ENCODE measurements around the gene TIMP2.

TIMP2 gene

DNA sequence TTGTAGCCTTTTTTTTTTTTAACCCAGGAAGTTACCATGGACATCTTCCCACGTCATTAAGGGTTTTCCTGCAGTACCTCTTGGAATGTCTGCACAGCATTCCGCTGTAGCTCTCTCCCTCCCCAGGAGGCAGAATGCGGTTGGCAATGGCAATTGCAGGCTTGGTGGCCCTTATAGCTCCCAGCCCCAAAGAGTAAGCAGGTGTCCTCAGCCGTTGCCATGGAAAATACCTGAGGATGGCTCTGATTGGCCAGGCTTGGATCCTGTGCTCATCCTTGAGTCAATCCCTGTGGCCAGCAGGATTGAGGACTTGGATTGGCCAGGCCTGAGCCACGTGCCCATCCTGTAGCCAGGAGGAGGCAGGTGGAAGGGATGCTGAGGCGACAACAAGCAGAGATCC, 15.5 kb upstream of the TIMP2 start:
- no peaks in the 10 kb centered on the region for H3K9me3 ChIP-seq (ENCODE audit: control insufficient read depth in 1 of 2, low read length in 2 of 2)
- no peaks in the 10 kb centered on the region for H3K36me3 ChIP-seq (ENCODE audit: control insufficient read depth in 1 of 2, insufficient read depth in 2 of 2, low read length in 2 of 2)
- H3K27me3 ChIP-seq (ENCODE audit: low read depth, low read length): no peaks in the 10 kb centered on the region
- H3K4me3 ChIP-seq (ENCODE audit: low read depth in 1 of 2, low read length in 2 of 2): no peak overlapping the region
- H3K4me1 ChIP-seq (ENCODE audit: control insufficient read depth in 1 of 2, insufficient read depth in 2 of 2, low read length in 2 of 2): peaks cover 0 to 3% of the 10 kb centered on the region in 2 donors
- H3K27ac ChIP-seq (ENCODE audit: low read length): no peak overlapping the region

- Histone ChIP-seq H3K27ac (ENCODE audit: low read length) (no peak overlapping the region), H3K4me3 (ENCODE audit: low read depth in 1 of 2, low read length in 2 of 2) (no peak overlapping the region), H3K27me3 (ENCODE audit: low read depth, low read length) (no peaks in the 10 kb centered on the region), H3K9me3 (ENCODE audit: control insufficient read depth in 1 of 2, low read length in 2 of 2) (no peaks in the 10 kb centered on the region), H3K36me3 (ENCODE audit: control insufficient read depth in 1 of 2, insufficient read depth in 2 of 2, low read length in 2 of 2) (no peaks in the 10 kb centered on the region), H3K4me1 (ENCODE audit: control insufficient read depth in 1 of 2, insufficient read depth in 2 of 2, low read length in 2 of 2) (peaks cover 0 to 7% of the 10 kb centered on the region in 2 donors)
Measured at GRCh38 chr17:78940258-78940657, 15.1 kb upstream of the TIMP2 start.

- H3K4me3 ChIP-seq (ENCODE audit: low read depth in 1 of 2, low read length in 2 of 2): no peak overlapping the region
- H3K4me1 ChIP-seq (ENCODE audit: control insufficient read depth in 1 of 2, insufficient read depth in 2 of 2, low read length in 2 of 2): peaks cover 1 to 14% of the 10 kb centered on the region in 2 donors
- H3K27me3 ChIP-seq (ENCODE audit: low read depth, low read length): no peaks in the 10 kb centered on the region
- no peaks in the 10 kb centered on the region for H3K36me3 ChIP-seq (ENCODE audit: control insufficient read depth in 1 of 2, insufficient read depth in 2 of 2, low read length in 2 of 2)
- no peaks in the 10 kb centered on the region for H3K9me3 ChIP-seq (ENCODE audit: control insufficient read depth in 1 of 2, low read length in 2 of 2)
- H3K27ac ChIP-seq (ENCODE audit: low read length): no peak overlapping the region
Measured at GRCh38 chr17:78939615-78940014, 14.4 kb upstream of the TIMP2 start.

- Histone ChIP-seq H3K27ac (ENCODE audit: low read length) (no peak overlapping the region), H3K4me1 (ENCODE audit: control insufficient read depth in 1 of 2, insufficient read depth in 2 of 2, low read length in 2 of 2) (peaks cover 14 to 24% of the 10 kb centered on the region in 2 donors), H3K9me3 (ENCODE audit: control insufficient read depth in 1 of 2, low read length in 2 of 2) (no peaks in the 10 kb centered on the region), H3K36me3 (ENCODE audit: control insufficient read depth in 1 of 2, insufficient read depth in 2 of 2, low read length in 2 of 2) (no peaks in the 10 kb centered on the region), H3K27me3 (ENCODE audit: low read depth, low read length) (no peaks in the 10 kb centered on the region), H3K4me3 (ENCODE audit: low read depth in 1 of 2, low read length in 2 of 2) (no peak overlapping the region)
Measured at GRCh38 chr17:78937561-78937960, 12.4 kb upstream of the TIMP2 start.

DNA sequence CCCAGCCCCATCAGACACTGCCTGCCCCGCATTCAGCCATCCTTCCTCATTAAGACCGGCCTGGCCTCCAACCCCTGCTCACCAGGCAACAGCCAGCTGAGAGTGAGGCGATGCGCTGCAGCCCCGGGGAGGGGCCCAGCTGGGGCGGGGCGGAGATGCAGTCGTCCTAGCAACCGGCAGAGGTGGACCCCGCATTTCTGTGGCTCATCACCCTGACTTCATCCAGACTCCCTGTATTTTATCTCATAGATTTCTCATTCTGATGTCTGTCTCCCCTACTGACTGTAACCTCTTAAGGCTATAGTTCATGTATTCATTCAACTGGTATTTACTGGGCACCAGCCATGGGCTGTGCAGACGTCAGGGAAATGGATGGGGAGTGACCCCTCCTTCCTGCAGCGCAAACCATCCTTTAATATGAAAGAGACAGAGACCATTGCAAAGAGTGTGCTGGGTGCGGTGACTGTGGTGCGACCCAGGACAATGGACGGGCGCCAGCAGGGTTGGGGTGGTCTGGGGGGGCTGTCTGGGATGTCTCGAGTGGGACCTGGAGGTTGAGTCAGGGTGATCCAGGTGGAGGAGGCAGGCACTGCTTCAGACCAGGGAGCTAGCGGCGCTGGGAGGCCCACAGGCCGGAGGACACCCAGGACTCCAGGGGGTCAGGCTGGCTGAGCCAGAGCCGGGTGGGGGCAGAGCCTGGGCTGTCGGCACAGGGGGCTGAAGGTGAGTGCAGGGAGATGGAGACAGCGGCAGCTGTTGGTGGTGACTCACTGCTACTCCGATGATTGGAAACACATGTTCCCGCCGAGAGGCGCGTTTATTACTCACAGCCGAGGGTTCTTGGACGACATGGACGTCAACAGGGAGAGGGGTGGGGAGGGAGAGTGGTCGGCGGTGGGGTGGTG, 10.5 kb upstream of the TIMP2 start:
- H3K4me3 ChIP-seq (ENCODE audit: low read depth in 1 of 2, low read length in 2 of 2): no peak overlapping the region
- H3K9me3 ChIP-seq (ENCODE audit: control insufficient read depth in 1 of 2, low read length in 2 of 2): no peaks in the 10 kb centered on the region
- H3K27me3 ChIP-seq (ENCODE audit: low read depth, low read length): no peaks in the 10 kb centered on the region
- peak overlapping the region; percentile 80 for H3K27ac ChIP-seq (ENCODE audit: low read length)
- H3K4me1 ChIP-seq (ENCODE audit: control insufficient read depth in 1 of 2, insufficient read depth in 2 of 2, low read length in 2 of 2): peaks cover 14 to 24% of the 10 kb centered on the region in 2 donors
- no peaks in the 10 kb centered on the region for H3K36me3 ChIP-seq (ENCODE audit: control insufficient read depth in 1 of 2, insufficient read depth in 2 of 2, low read length in 2 of 2)

DNA sequence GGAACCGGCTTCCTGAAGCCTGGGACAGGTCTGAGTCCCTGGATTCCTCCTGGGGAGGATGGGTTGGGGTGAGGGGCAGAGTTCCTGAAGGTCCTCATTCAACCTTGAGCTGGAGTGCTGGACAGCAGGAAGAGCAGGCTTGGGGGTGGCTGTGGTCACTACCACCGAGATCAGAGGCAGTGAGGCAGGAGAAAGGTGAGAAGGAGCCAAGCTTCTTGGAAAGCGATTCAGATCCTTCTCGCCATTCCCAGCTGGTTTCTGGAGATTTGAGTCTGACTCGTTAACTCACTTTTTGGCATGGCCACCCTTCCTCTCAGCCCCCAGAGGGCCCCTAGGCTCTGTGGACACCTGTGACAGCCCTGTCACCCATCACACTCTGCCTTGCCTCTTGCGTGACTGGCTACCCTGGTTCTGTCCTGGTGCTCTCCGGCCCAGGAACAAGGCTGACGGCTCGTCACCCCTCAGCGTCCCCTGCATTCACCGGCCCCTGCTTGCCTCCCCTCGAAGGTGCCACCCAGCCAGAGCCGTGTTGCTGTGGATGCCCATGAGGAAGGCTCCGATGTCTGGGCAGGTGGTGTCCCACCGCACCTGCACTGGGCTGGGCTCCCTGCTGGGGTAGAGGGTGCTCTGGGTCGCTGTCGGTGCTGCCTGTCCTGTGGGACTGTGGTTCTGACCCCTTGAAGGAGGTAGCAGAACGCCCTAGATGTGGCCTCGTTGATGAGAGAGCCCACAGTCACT, 9.7 kb upstream of the TIMP2 start:
- Histone ChIP-seq H3K9me3 (ENCODE audit: control insufficient read depth in 1 of 2, low read length in 2 of 2) (no peaks in the 10 kb centered on the region), H3K27ac (ENCODE audit: low read length) (peak overlapping the region; percentile 80), H3K4me1 (ENCODE audit: control insufficient read depth in 1 of 2, insufficient read depth in 2 of 2, low read length in 2 of 2) (peaks cover 14 to 24% of the 10 kb centered on the region in 2 donors), H3K36me3 (ENCODE audit: control insufficient read depth in 1 of 2, insufficient read depth in 2 of 2, low read length in 2 of 2) (no peaks in the 10 kb centered on the region), H3K4me3 (ENCODE audit: low read depth in 1 of 2, low read length in 2 of 2) (peak overlapping the region; percentile 2 to 16), H3K27me3 (ENCODE audit: low read depth, low read length) (no peaks in the 10 kb centered on the region)

- H3K9me3 ChIP-seq (ENCODE audit: control insufficient read depth in 1 of 2, low read length in 2 of 2): no peaks in the 10 kb centered on the region
- H3K4me1 ChIP-seq (ENCODE audit: control insufficient read depth in 1 of 2, insufficient read depth in 2 of 2, low read length in 2 of 2): peaks cover 14 to 24% of the 10 kb centered on the region in 2 donors
- peak overlapping the region; percentile 80 for H3K27ac ChIP-seq (ENCODE audit: low read length)
- no peaks in the 10 kb centered on the region for H3K36me3 ChIP-seq (ENCODE audit: control insufficient read depth in 1 of 2, insufficient read depth in 2 of 2, low read length in 2 of 2)
- H3K27me3 ChIP-seq (ENCODE audit: low read depth, low read length): no peaks in the 10 kb centered on the region
- H3K4me3 ChIP-seq (ENCODE audit: low read depth in 1 of 2, low read length in 2 of 2): peak overlapping the region; percentile 16 to 39
Measured at GRCh38 chr17:78933959-78934568, 8.9 kb upstream of the TIMP2 start.

DNA sequence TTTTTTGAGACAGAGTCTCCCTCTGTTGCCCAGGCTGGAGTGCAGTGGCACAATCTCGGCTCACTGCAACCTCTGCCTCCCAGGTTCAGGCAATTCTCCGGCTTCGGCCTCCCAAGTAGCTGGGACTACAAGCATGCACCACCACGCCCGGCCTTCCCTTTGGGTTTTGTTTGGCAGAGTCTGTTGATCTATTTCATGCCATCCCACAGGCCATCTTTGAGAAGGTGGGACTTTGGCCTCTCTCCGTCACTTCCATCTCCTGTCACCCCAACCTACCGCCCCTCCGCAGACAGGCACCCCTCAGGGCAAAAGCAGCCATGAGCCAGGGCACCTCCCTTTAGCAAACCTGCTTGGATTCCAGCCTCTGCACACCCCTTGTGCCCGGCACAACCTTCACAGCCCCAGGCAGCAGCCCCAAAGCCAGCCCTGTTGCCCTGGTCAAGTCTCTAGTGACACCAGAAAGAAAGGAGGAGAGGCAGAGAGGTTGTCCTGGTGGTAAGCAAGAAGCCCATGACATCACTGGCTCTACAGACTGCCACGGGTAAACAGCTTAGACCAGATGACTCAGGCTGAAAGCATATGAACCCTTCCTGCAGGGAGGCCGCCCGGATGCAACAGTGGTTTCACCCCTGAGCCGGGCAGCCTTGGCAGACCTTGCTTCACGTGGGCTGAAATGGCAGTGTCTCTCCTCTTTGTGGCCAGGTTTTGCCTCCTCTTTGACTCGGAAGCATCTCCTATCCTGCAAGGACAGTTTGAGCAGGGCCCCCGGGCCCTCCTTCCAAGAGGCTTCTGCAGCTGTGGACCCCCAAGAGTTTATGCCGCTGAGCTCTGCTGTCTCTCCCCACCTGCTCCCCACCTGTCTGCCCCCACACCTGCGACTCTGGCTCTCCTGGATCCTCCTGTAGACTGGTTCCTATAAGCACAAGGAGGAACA, 8.1 kb upstream of the TIMP2 start:
- H3K9me3 ChIP-seq (ENCODE audit: control insufficient read depth in 1 of 2, low read length in 2 of 2): no peaks in the 10 kb centered on the region
- peaks cover 14 to 24% of the 10 kb centered on the region in 2 donors for H3K4me1 ChIP-seq (ENCODE audit: control insufficient read depth in 1 of 2, insufficient read depth in 2 of 2, low read length in 2 of 2)
- H3K4me3 ChIP-seq (ENCODE audit: low read depth in 1 of 2, low read length in 2 of 2): peak overlapping the region in 1 of 2 donors; percentile 16

GRCh38 chr17:78929908-78930775, 5.0 kb upstream of the TIMP2 start:
- Histone ChIP-seq H3K36me3 (ENCODE audit: control insufficient read depth in 1 of 2, insufficient read depth in 2 of 2, low read length in 2 of 2) (no peaks in the 10 kb centered on the region), H3K27ac (ENCODE audit: low read length) (no peak overlapping the region), H3K4me1 (ENCODE audit: control insufficient read depth in 1 of 2, insufficient read depth in 2 of 2, low read length in 2 of 2) (peaks cover 14 to 20% of the 10 kb centered on the region in 2 donors), H3K27me3 (ENCODE audit: low read depth, low read length) (no peaks in the 10 kb centered on the region), H3K4me3 (ENCODE audit: low read depth in 1 of 2, low read length in 2 of 2) (no peak overlapping the region), H3K9me3 (ENCODE audit: control insufficient read depth in 1 of 2, low read length in 2 of 2) (no peaks in the 10 kb centered on the region)

More for the DNA sequence above, 8.1 kb upstream of the TIMP2 start:
- Histone ChIP-seq H3K27ac (ENCODE audit: low read length) (peak overlapping the region; percentile 80), H3K36me3 (ENCODE audit: control insufficient read depth in 1 of 2, insufficient read depth in 2 of 2, low read length in 2 of 2) (no peaks in the 10 kb centered on the region), H3K27me3 (ENCODE audit: low read depth, low read length) (no peaks in the 10 kb centered on the region)
